ENCODE results near the gene MYO3B. TPM values are rescaled to one million over a fixed set of nuclear protein-coding genes. Genes with fewer than 3 reads are reported as not detected.
A peak's percentile ranks its signal among the peaks of the same experiment; 100 is the strongest.

The MYO3B gene
- total RNA-seq, 2 experiments from 2014 or later = not detected

DNA sequence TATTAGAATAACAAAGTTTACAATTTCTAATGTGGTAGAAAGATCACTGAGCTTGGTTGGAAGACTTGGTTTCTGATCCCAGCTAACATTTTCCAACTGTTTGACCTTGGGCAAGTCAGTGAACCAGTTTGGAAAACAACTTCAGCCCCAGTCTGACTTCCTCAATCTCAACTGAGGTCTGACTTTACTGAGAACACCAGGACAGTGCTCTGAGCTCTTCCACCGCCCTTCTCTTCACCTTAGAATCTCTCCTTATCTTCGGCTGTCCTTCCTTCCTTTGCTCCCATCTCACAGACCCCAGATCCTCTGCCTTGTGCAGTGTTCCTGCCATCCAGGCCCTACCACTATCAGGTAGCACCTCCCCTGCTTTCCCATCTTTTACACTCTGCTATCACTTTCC lies 343.4 kb downstream of the MYO3B start:
- no TSS peak for BruUV-seq (replicated peaks)
- Histone ChIP-seq H3K27ac (ENCODE audit: low read depth, low read length, poor library complexity, severe bottlenecking) (no peak overlapping the region), H3K4me2 (ENCODE audit: low read length) (no peak overlapping the region), H3K4me3 (ENCODE audit: low read depth, low read length, poor library complexity, severe bottlenecking) (no peak overlapping the region), H3K36me3 (ENCODE audit: insufficient read depth, low read length) (no peaks in the 10 kb centered on the region), H3K9me3 (ENCODE audit: low read length) (no peaks in the 10 kb centered on the region), H3K9me2 (ENCODE audit: insufficient read depth, low read length) (no peaks in the 10 kb centered on the region), H2AFZ (ENCODE audit: low read length) (no peak overlapping the region), H4K20me1 (ENCODE audit: insufficient read depth, low read length) (no peaks in the 10 kb centered on the region), H3K79me2 (ENCODE audit: insufficient read depth, low read depth, low read length) (no peaks in the 10 kb centered on the region), H3K4me1 (ENCODE audit: insufficient read depth, low read length, poor library complexity, severe bottlenecking) (no peaks in the 10 kb centered on the region)
- CTCF ChIA-PET (ENCODE audit: unreplicated experiment) = no interaction called here
- no peak for DNase-seq (ENCODE audit: low spot score)
- TF ChIP-seq, protein P1, sequence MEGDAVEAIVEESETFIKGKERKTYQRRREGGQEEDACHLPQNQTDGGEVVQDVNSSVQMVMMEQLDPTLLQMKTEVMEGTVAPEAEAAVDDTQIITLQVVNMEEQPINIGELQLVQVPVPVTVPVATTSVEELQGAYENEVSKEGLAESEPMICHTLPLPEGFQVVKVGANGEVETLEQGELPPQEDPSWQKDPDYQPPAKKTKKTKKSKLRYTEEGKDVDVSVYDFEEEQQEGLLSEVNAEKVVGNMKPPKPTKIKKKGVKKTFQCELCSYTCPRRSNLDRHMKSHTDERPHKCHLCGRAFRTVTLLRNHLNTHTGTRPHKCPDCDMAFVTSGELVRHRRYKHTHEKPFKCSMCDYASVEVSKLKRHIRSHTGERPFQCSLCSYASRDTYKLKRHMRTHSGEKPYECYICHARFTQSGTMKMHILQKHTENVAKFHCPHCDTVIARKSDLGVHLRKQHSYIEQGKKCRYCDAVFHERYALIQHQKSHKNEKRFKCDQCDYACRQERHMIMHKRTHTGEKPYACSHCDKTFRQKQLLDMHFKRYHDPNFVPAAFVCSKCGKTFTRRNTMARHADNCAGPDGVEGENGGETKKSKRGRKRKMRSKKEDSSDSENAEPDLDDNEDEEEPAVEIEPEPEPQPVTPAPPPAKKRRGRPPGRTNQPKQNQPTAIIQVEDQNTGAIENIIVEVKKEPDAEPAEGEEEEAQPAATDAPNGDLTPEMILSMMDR (conservative IDR thresholded peaks at IDR 0.05; ENCODE audit: low read length) = no peak
- no peak for TF ChIP-seq EZH2phosphoT487 (IDR thresholded peaks at IDR 0.05; ENCODE audit: borderline replicate concordance, low read depth, low read length)
- POLR2A ChIA-PET = interaction anchor here (0.8 kb wide), 2 partner anchors 97 to 400 kb away, joined by 3 read pairs; no protein-coding TSS in a partner anchor
- intact Hi-C loops (cut with micrococcal nuclease; ENCODE audit: unreplicated experiment) = no loop called here

DNA sequence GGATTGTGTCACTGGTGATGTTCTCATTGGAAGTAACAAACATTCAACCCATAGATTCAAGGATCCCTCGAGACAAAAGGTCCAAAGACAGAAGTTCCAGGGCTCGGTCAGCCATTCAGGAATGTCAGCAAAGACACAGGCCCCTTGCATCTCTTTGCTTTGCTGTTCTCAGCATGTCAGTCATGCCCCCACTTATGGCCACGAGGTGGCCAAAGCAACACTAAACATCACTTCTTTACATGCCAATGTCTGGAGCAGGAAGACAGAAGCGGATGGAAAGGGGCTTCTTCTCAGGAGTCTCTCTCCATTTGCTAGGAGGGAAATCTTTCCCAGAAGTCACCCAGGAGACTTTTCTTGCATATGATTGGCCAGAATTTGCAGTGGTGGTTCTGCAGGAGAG lies 345.6 kb downstream of the MYO3B start:
- H3K79me2 ChIP-seq (ENCODE audit: insufficient read depth, low read depth, low read length) = no peaks in the 10 kb centered on the region
- H3K9me2 ChIP-seq (ENCODE audit: insufficient read depth, low read length) = no peaks in the 10 kb centered on the region
- H3K4me3 ChIP-seq (ENCODE audit: low read depth, low read length, poor library complexity, severe bottlenecking) = no peak overlapping the region
- no peaks in the 10 kb centered on the region for H3K36me3 ChIP-seq (ENCODE audit: insufficient read depth, low read length)
- no TSS peak for BruUV-seq (replicated peaks)
- DNase-seq (ENCODE audit: low spot score) = no peak
- no peaks in the 10 kb centered on the region for H3K4me1 ChIP-seq (ENCODE audit: insufficient read depth, low read length, poor library complexity, severe bottlenecking)
- H4K20me1 ChIP-seq (ENCODE audit: insufficient read depth, low read length) = no peaks in the 10 kb centered on the region
- no peak overlapping the region for H3K4me2 ChIP-seq (ENCODE audit: low read length)
- TF ChIP-seq EZH2phosphoT487 (IDR thresholded peaks at IDR 0.05; ENCODE audit: borderline replicate concordance, low read depth, low read length) = no peak
- TF ChIP-seq, protein P1 (conservative IDR thresholded peaks at IDR 0.05; ENCODE audit: low read length) = 0 out of 2 replicates have a peak, but pooled peaks have one; percentile 32
- H3K9me3 ChIP-seq (ENCODE audit: low read length) = no peaks in the 10 kb centered on the region
- no peak overlapping the region for H2AFZ ChIP-seq (ENCODE audit: low read length)
- ChIA-PET POLR2A (no interaction called here), CTCF (ENCODE audit: unreplicated experiment) (no interaction called here)
- intact Hi-C loops (cut with micrococcal nuclease; ENCODE audit: unreplicated experiment) = no loop called here
- no peak overlapping the region for H3K27ac ChIP-seq (ENCODE audit: low read depth, low read length, poor library complexity, severe bottlenecking)

DNA sequence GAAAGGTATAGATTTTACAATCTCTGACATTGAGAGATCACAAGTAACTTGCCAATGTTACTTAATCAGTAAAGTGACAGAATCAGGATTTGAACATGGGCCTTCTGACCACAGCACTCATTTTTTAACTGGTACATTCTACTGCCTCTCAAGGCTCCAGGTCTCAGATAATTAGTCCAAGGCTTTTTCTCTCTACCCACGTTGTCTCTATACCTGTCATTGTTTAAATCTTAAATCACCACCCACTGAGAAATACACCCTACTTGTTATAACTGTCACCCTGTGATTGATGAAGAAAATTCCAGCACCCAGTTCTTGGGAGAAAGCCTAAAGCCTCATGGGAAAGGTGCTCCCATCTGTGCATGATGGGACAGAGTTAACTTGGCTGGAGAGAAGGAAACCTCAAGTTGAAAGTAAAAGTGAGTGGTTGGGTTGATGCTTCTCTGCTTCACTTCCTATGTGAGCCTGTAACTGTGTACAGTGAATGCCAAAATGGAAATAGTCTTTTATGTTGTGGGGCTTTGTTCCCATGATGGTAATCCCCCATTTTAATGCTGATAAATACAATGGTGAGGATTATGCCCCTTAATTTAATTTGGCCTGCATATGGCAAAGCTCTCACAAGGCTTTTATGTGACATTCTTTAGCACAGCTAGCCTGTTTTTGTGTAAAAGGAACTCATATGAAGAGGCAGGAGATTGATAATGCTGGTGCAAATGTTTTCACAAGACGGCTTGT lies 347.1 kb downstream of the MYO3B start:
- H3K4me3 ChIP-seq (ENCODE audit: low read depth, low read length, poor library complexity, severe bottlenecking) = no peak overlapping the region
- no peaks in the 10 kb centered on the region for H3K79me2 ChIP-seq (ENCODE audit: insufficient read depth, low read depth, low read length)
- H3K9me3 ChIP-seq (ENCODE audit: low read length) = no peaks in the 10 kb centered on the region
- TF ChIP-seq EZH2phosphoT487 (IDR thresholded peaks at IDR 0.05; ENCODE audit: borderline replicate concordance, low read depth, low read length) = no peak
- TF ChIP-seq, protein P1 (conservative IDR thresholded peaks at IDR 0.05; ENCODE audit: low read length) = no peak
- no peak for DNase-seq (ENCODE audit: low spot score)
- H3K27ac ChIP-seq (ENCODE audit: low read depth, low read length, poor library complexity, severe bottlenecking) = no peak overlapping the region
- ChIA-PET CTCF (ENCODE audit: unreplicated experiment) (no interaction called here), POLR2A (interaction anchor here (0.5 to 0.6 kb wide), 2 partner anchors 133 to 886 kb away, joined by 3 read pairs; no protein-coding TSS in a partner anchor)
- BruUV-seq (replicated peaks) = no TSS peak
- H3K4me2 ChIP-seq (ENCODE audit: low read length) = no peak overlapping the region
- H4K20me1 ChIP-seq (ENCODE audit: insufficient read depth, low read length) = no peaks in the 10 kb centered on the region
- no peak overlapping the region for H2AFZ ChIP-seq (ENCODE audit: low read length)
- H3K36me3 ChIP-seq (ENCODE audit: insufficient read depth, low read length) = no peaks in the 10 kb centered on the region
- no peaks in the 10 kb centered on the region for H3K9me2 ChIP-seq (ENCODE audit: insufficient read depth, low read length)
- no peaks in the 10 kb centered on the region for H3K4me1 ChIP-seq (ENCODE audit: insufficient read depth, low read length, poor library complexity, severe bottlenecking)
- intact Hi-C loops (cut with micrococcal nuclease; ENCODE audit: unreplicated experiment) = no loop called here
